GM23338 (cell line): ENCODE results near the gene MAGI1. TPM values are rescaled to one million over a fixed set of nuclear protein-coding genes. Genes with fewer than 3 reads are reported as not detected.

ENCODE experiments used
- ATAC-seq: fragments of 200-7000 bp; cut with Tn5 transposase; 3 replicates; pipeline ENCODE4 v1.9.1; 2020
- DNase-seq: peaks from one replicate; pipeline ENCODE4 v3.0.0-alpha.2; 2015; ENCODE audit warnings: low spot score
- H2AFZ ChIP-seq: fragments of 200-600 bp; sonication (generic); 2 replicates; pipeline ENCODE4 v1.8.0; 2016; ENCODE audit warnings: antibody characterized with exemption, mild to moderate bottlenecking, moderate library complexity
- H3F3A ChIP-seq: fragments of 200-600 bp; sonication (generic); replicated peaks from 2 replicates; pipeline ENCODE4 v1.8.0; 2017; ENCODE audit warnings: antibody characterized with exemption, mixed run types, low read depth
- H3K27ac ChIP-seq: fragments of 200-600 bp; sonication (generic); 2 replicates; pipeline ENCODE4 v1.6.1; 2016; ENCODE audit warnings: low read depth
- H3K27me3 ChIP-seq: fragments of 200-600 bp; sonication (generic); 2 replicates; pipeline ENCODE4 v1.8.0; 2016; ENCODE audit warnings: mild to moderate bottlenecking, mixed run types, moderate library complexity; ENCODE audit not compliant: insufficient read depth
- H3K36me3 ChIP-seq: fragments of 200-600 bp; sonication (generic); 2 replicates; pipeline ENCODE4 v1.8.0; 2016; ENCODE audit warnings: mild to moderate bottlenecking; ENCODE audit not compliant: insufficient read depth
- H3K4me1 ChIP-seq: fragments of 200-600 bp; sonication (generic); 2 replicates; pipeline ENCODE4 v1.8.0; 2016; ENCODE audit warnings: mild to moderate bottlenecking, moderate library complexity; ENCODE audit not compliant: insufficient read depth
- H3K4me2 ChIP-seq: fragments of 200-600 bp; sonication (generic); 2 replicates; pipeline ENCODE4 v1.7.1; 2017; ENCODE audit warnings: mixed run types
- H3K4me3 ChIP-seq: fragments of 200-600 bp; sonication (generic); 2 replicates; pipeline ENCODE4 v1.6.1; 2016; ENCODE audit warnings: mixed run types
- H3K79me2 ChIP-seq: fragments of 200-600 bp; sonication (generic); replicated peaks from 2 replicates; pipeline ENCODE4 v1.8.0; 2017; ENCODE audit warnings: mild to moderate bottlenecking; ENCODE audit not compliant: insufficient read depth
- H3K9me2 ChIP-seq: fragments of 200-600 bp; sonication (generic); 2 replicates; pipeline ENCODE4 v1.8.0; 2017; ENCODE audit not compliant: insufficient read depth
- H4K20me1 ChIP-seq: fragments of 200-600 bp; sonication (generic); replicated peaks from 2 replicates; pipeline ENCODE4 v1.8.0; 2017; ENCODE audit warnings: mild to moderate bottlenecking; ENCODE audit not compliant: insufficient read depth
- H3K27ac Mint-ChIP-seq: 2 replicates; pipeline ENCODE4 v1.8.0; 2020; ENCODE audit warnings: inconsistent platforms, mild to moderate bottlenecking, moderate library complexity, mixed read lengths
- H3K27me3 Mint-ChIP-seq: 3 replicates; pipeline ENCODE4 v1.8.0; 2022; ENCODE audit warnings: low read depth, mild to moderate bottlenecking, moderate library complexity, mixed read lengths, inconsistent platforms; ENCODE audit not compliant: insufficient read depth, poor library complexity
- H3K36me3 Mint-ChIP-seq: 3 replicates; pipeline ENCODE4 v1.8.0; 2021; ENCODE audit warnings: low read depth, mild to moderate bottlenecking, inconsistent platforms, moderate library complexity, mixed read lengths
- H3K4me1 Mint-ChIP-seq: 3 replicates; pipeline ENCODE4 v1.8.0; 2020; ENCODE audit warnings: mild to moderate bottlenecking, inconsistent platforms, mixed read lengths
- H3K4me3 Mint-ChIP-seq: 3 replicates; pipeline ENCODE4 v1.8.0; 2021; ENCODE audit warnings: moderate library complexity, mild to moderate bottlenecking, inconsistent platforms, mixed read lengths
- H3K9me3 Mint-ChIP-seq: 3 replicates; pipeline ENCODE4 v1.8.0; 2020; ENCODE audit warnings: moderate library complexity, mild to moderate bottlenecking, inconsistent platforms, mixed read lengths
- CREB1 ChIP-seq: fragments of 250-450 bp; sonication (Bioruptor Pico); IDR thresholded peaks from 2 replicates; pipeline ENCODE4 v1.5.0; 2020; ENCODE audit warnings: low read depth, mild to moderate bottlenecking, moderate library complexity
- CTCF ChIP-seq, 2 experiments: fragments of 200-600 bp in 1 of 2; sonication (generic) in 1 of 2; conservative IDR thresholded peaks; 2 replicates each; pipeline versions ENCODE4 v1.5.1 to v1.6.1; 2016 to 2017; ENCODE audit warnings: antibody characterized with exemption in 2 of 2, low read depth in 2 of 2, mild to moderate bottlenecking in 2 of 2, moderate library complexity in 1 of 2
- EZH2phosphoT487 ChIP-seq: fragments of 200-600 bp; sonication (generic); IDR thresholded peaks from one replicate; pipeline ENCODE4 v1.8.1; 2018; ENCODE audit warnings: antibody characterized with exemption; ENCODE audit not compliant: unreplicated experiment
- NANOG ChIP-seq: IDR thresholded peaks from 2 replicates; pipeline ENCODE4 v1.6.1; 2016; ENCODE audit warnings: antibody characterized with exemption, borderline replicate concordance
- POLR2AphosphoS5 ChIP-seq: IDR thresholded peaks from 2 replicates; pipeline ENCODE4 v1.6.1; 2016; ENCODE audit warnings: antibody characterized with exemption, low read depth
- REST ChIP-seq: IDR thresholded peaks from one replicate; pipeline ENCODE4 v1.6.1; 2018; ENCODE audit warnings: antibody characterized with exemption; ENCODE audit not compliant: unreplicated experiment
- ZNF114 ChIP-seq: fragments of 250-450 bp; sonication (Bioruptor Pico); IDR thresholded peaks from 2 replicates; pipeline ENCODE4 v1.5.0; 2020; ENCODE audit warnings: mild to moderate bottlenecking, moderate library complexity
- ZNF331 ChIP-seq: fragments of 250-450 bp; sonication (Bioruptor Pico); IDR thresholded peaks from 2 replicates; pipeline ENCODE4 v1.5.0; 2020; ENCODE audit warnings: low read depth, mild to moderate bottlenecking, moderate library complexity
- polyA plus RNA-seq: library from polyadenylated mRNA; unstranded; fragments of >200 nt; fragmentation: Nextera tagmentation; extraction: Ambion mirVana; gene quantifications from 2 replicates; pipeline ENCODE4 v1.2.1, GENCODE V29; 2016
- total RNA-seq: library from RNA; depleted of rRNA; stranded (reverse); fragments of >200 nt; shearing (Covaris generic); gene quantifications from 2 replicates; pipeline ENCODE4 v1.2.3, GENCODE V29; 2014

Gene MAGI1
- total and polyA plus RNA-seq, 2 experiments from 2014 or later, result 27.4 to 71.2 TPM

- peaks cover 54% of the 10 kb centered on the region for H3K4me1 Mint-ChIP-seq
- no peak overlapping the region for H3K27ac ChIP-seq
- no peak overlapping the region for H3K27ac Mint-ChIP-seq
- H2AFZ ChIP-seq, result no peak overlapping the region
- ATAC-seq, result no peak
- H3K36me3 Mint-ChIP-seq, result no peaks in the 10 kb centered on the region
- peak; percentile 41 to 52 for TF ChIP-seq CTCF (conservative IDR thresholded peaks at IDR 0.05; ENCODE audit: low read depth in 2 of 2)
- no peak for TF ChIP-seq EZH2phosphoT487
- no peaks in the 10 kb centered on the region for H3K9me2 ChIP-seq
- no peak overlapping the region for H3K4me2 ChIP-seq
- peaks cover 16% of the 10 kb centered on the region for H4K20me1 ChIP-seq
- H3K27me3 Mint-ChIP-seq, result peaks cover 8% of the 10 kb centered on the region
- no peak for DNase-seq
- H3K36me3 ChIP-seq, result no peaks in the 10 kb centered on the region
- H3K4me1 ChIP-seq, result peaks cover 18% of the 10 kb centered on the region
- H3F3A ChIP-seq, result no peaks in the 10 kb centered on the region
- no peaks in the 10 kb centered on the region for H3K9me3 Mint-ChIP-seq
- H3K27me3 ChIP-seq, result no peaks in the 10 kb centered on the region
- no peak overlapping the region for H3K4me3 Mint-ChIP-seq
- peaks cover 95% of the 10 kb centered on the region for H3K79me2 ChIP-seq
- no peak overlapping the region for H3K4me3 ChIP-seq
Observed at GRCh38 chr3:65559643-65560042, 479.1 kb downstream of the MAGI1 start.

DNA sequence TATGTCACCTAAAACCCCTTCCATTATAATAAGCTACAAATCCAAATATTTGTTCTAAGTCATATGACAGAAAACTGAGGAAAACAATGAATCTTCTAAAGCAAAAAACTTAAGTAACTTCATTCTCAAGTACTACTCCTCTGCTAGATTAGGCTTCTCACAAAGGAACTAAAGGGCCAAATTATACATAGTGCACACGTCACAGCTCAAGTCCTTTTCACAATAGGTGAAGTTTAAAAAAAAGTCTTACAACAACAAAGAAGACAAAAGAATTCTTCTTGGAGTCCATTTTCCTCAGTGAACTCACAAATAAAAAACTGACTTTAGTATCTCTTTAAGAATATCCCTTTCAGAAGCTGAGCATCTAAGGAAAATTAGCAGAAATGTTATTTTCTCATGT lies 479.9 kb downstream of the MAGI1 start:
- Mint-ChIP-seq H3K27ac (no peak overlapping the region), H3K4me1 (peaks cover 53% of the 10 kb centered on the region), H3K27me3 (peaks cover 6% of the 10 kb centered on the region), H3K4me3 (no peak overlapping the region), H3K36me3 (no peaks in the 10 kb centered on the region), H3K9me3 (no peaks in the 10 kb centered on the region)
- Histone ChIP-seq H3K27ac (no peak overlapping the region), H3K36me3 (no peaks in the 10 kb centered on the region), H3K4me2 (no peak overlapping the region), H3K27me3 (no peaks in the 10 kb centered on the region), H3F3A (no peaks in the 10 kb centered on the region), H3K9me2 (no peaks in the 10 kb centered on the region), H3K4me3 (no peak overlapping the region), H3K79me2 (peaks cover 96% of the 10 kb centered on the region), H2AFZ (no peak overlapping the region), H3K4me1 (peaks cover 23% of the 10 kb centered on the region), H4K20me1 (peaks cover 18% of the 10 kb centered on the region; the same call in 1 of the 2 replicates)
- no peak for ATAC-seq
- DNase-seq, result no peak
- TF ChIP-seq NANOG (no peak), CREB1 (CRISPR knock-in tag) (no peak), REST (no peak), ZNF114 (CRISPR knock-in tag) (no peak), ZNF331 (CRISPR knock-in tag) (no peak), CTCF (conservative IDR thresholded peaks at IDR 0.05; ENCODE audit: low read depth in 2 of 2) (no peak), POLR2AphosphoS5 (no peak)
